Neural cell (in vitro differentiated cells): ENCODE results near the gene RCN1.

Experiments
- CTCF ChIP-seq: fragments of 450-650 bp; IDR thresholded peaks from 2 replicates; pipeline ENCODE4 v1.5.1; 2014; ENCODE audit warnings: antibody characterized with exemption, mild to moderate bottlenecking, moderate library complexity; ENCODE audit not compliant: poor library complexity, severe bottlenecking
- EP300 ChIP-seq: fragments of 450-650 bp; conservative IDR thresholded peaks from 2 replicates; pipeline ENCODE4 v1.6.1; 2014; ENCODE audit warnings: antibody characterized with exemption, mild to moderate bottlenecking, moderate library complexity; ENCODE audit not compliant: poor library complexity, severe bottlenecking
- EZH2 ChIP-seq: fragments of 200-600, 300-800 bp; shearing (Covaris generic), sonication (generic); IDR thresholded peaks from 2 replicates; pipeline ENCODE4 v1.6.1; 2014; ENCODE audit warnings: antibody characterized with exemption, low read length, borderline replicate concordance, mild to moderate bottlenecking; ENCODE audit not compliant: insufficient read depth, poor library complexity, severe bottlenecking
- MXI1 ChIP-seq: fragments of 450-650 bp; conservative IDR thresholded peaks from 2 replicates; pipeline ENCODE4 v1.6.1; 2014; ENCODE audit warnings: antibody characterized with exemption, mild to moderate bottlenecking; ENCODE audit not compliant: poor library complexity, severe bottlenecking
- POLR2AphosphoS5 ChIP-seq: IDR thresholded peaks from 2 replicates; pipeline ENCODE4 v1.6.1; 2012
- RAD21 ChIP-seq: fragments of 450-650 bp; conservative IDR thresholded peaks from 2 replicates; pipeline ENCODE4 v1.6.1; 2014; ENCODE audit warnings: antibody characterized with exemption, mild to moderate bottlenecking, moderate library complexity
- REST ChIP-seq: IDR thresholded peaks from 2 replicates; pipeline ENCODE4 v1.6.1; 2012; ENCODE audit warnings: borderline replicate concordance
- SMC3 ChIP-seq: fragments of 450-650 bp; conservative IDR thresholded peaks from 2 replicates; pipeline ENCODE4 v1.6.1; 2014; ENCODE audit warnings: antibody characterized with exemption, mild to moderate bottlenecking, moderate library complexity; ENCODE audit not compliant: poor library complexity
- TAF1 ChIP-seq: IDR thresholded peaks from 2 replicates; pipeline ENCODE4 v1.6.1; 2012; ENCODE audit warnings: low read depth

GRCh38 chr11:32072872-32073643 lies 17.8 kb upstream of the RCN1 start:
- TF ChIP-seq CTCF (no peak), POLR2AphosphoS5 (peak; percentile 81), RAD21 (no peak), REST (no peak), EZH2 (no peak), SMC3 (peak; percentile 19), EP300 (peak; percentile 80), MXI1 (no peak), TAF1 (no peak)
